ENCODE results near the gene PITPNC1.

GRCh38 chr17:67488768-67489167 is 111.7 kb downstream of the PITPNC1 start:
- TF ChIP-seq CTCF (conservative IDR thresholded peaks at IDR 0.05 in 1 of 2, IDR thresholded peaks at IDR 0.05 in 1 of 2; ENCODE audit: extremely low read depth in 1 of 2, insufficient read depth in 1 of 2, low read depth in 1 of 2, low read length in 2 of 2) (no peak), EZH2 (IDR thresholded peaks at IDR 0.05; ENCODE audit: borderline replicate concordance, low read length) (no peak)
